Naive B cell (primary cell): ENCODE measurements around the gene RFLNA. TPM values are rescaled to one million over a fixed set of nuclear protein-coding genes. Genes with fewer than 3 reads are reported as not detected.

Source experiments
- ATAC-seq, 2 donors: fragments of 150-1000 bp; cut with Tn5 transposase; 2 replicates each; pipeline ENCODE4 v1.10.0; 2021; ENCODE audit warnings: low read depth in 2 of 2, mild to moderate bottlenecking in 2 of 2, moderate library complexity in 2 of 2
- DNase-seq: peaks from one replicate; pipeline ENCODE4 v3.0.0; 2022
- H3K27ac Mint-ChIP-seq, 6 donors: one replicate each; pipeline ENCODE4 v1.8.0; 2020 to 2022; ENCODE audit warnings: mild to moderate bottlenecking in 6 of 6, mixed read lengths in 6 of 6, moderate library complexity in 5 of 6, inconsistent platforms in 2 of 6
- H3K27me3 Mint-ChIP-seq, 3 donors: one replicate each; pipeline ENCODE4 v1.8.0; 2021 to 2022; ENCODE audit warnings: mixed read lengths in 3 of 3, mild to moderate bottlenecking in 1 of 3
- H3K36me3 Mint-ChIP-seq, 2 donors: one replicate each; pipeline ENCODE4 v1.8.0; 2020 to 2022; ENCODE audit warnings: mixed read lengths in 2 of 2, inconsistent platforms in 1 of 2, mild to moderate bottlenecking in 1 of 2
- H3K4me1 Mint-ChIP-seq, 3 donors: one replicate each; pipeline ENCODE4 v1.8.0; 2020 to 2022; ENCODE audit warnings: mixed read lengths in 3 of 3, inconsistent platforms in 1 of 3, mild to moderate bottlenecking in 1 of 3, moderate library complexity in 1 of 3
- H3K4me3 Mint-ChIP-seq, 8 donors: one replicate each; pipeline ENCODE4 v1.8.0; 2020 to 2022; ENCODE audit warnings: mild to moderate bottlenecking in 8 of 8, mixed read lengths in 8 of 8, moderate library complexity in 8 of 8, inconsistent platforms in 2 of 8
- H3K9me3 Mint-ChIP-seq, 7 donors: one replicate each; pipeline ENCODE4 v1.8.0; 2020 to 2022; ENCODE audit warnings: mixed read lengths in 7 of 7, mild to moderate bottlenecking in 5 of 7, inconsistent platforms in 2 of 7, moderate library complexity in 1 of 7
- polyA plus RNA-seq, 6 donors: library from polyadenylated mRNA; unstranded; fragments of 300-500 nt; fragmentation: Illumina TruSeq; gene quantifications; one replicate each; pipeline ENCODE4 v1.2.3, GENCODE V29; 2021; ENCODE audit warnings: low read depth in 6 of 6

Gene RFLNA
- polyA plus RNA-seq, 6 donors from 2014 or later = 0.22 TPM; not detected in 5

GRCh38 chr12:124273630-124274029 lies 21.3 kb upstream of the RFLNA start:
- Mint-ChIP-seq H3K4me3 (no peak overlapping the region), H3K4me1 (peaks cover 0 to 6% (median 0%) of the 10 kb centered on the region in 3 donors), H3K27me3 (peaks cover 16 to 45% (median 19%) of the 10 kb centered on the region in 3 donors), H3K27ac (no peak overlapping the region), H3K9me3 (no peaks in the 10 kb centered on the region), H3K36me3 (no peaks in the 10 kb centered on the region)
- no peak for DNase-seq
- ATAC-seq = no peak

- no peak for DNase-seq
- Mint-ChIP-seq H3K27ac (peak overlapping the region in 1 of 6 donors; percentile 7), H3K4me1 (peaks cover 0 to 10% (median 0%) of the 10 kb centered on the region in 3 donors), H3K27me3 (peaks cover 26 to 41% (median 30%) of the 10 kb centered on the region in 3 donors), H3K9me3 (no peaks in the 10 kb centered on the region), H3K36me3 (no peaks in the 10 kb centered on the region), H3K4me3 (no peak overlapping the region)
- no peak for ATAC-seq
Measured at GRCh38 chr12:124276337-124276736, 18.6 kb upstream of the RFLNA start.

GRCh38 chr12:124277394-124278241 lies 17.3 kb upstream of the RFLNA start:
- H3K9me3 Mint-ChIP-seq = no peaks in the 10 kb centered on the region
- no peak overlapping the region for H3K4me3 Mint-ChIP-seq
- no peaks in the 10 kb centered on the region for H3K36me3 Mint-ChIP-seq
- peaks cover 27 to 43% (median 41%) of the 10 kb centered on the region in 3 donors for H3K27me3 Mint-ChIP-seq
- H3K27ac Mint-ChIP-seq = no peak overlapping the region
- peaks cover 0 to 10% (median 0%) of the 10 kb centered on the region in 3 donors for H3K4me1 Mint-ChIP-seq
- ATAC-seq (no peak), DNase-seq (no peak)

DNA sequence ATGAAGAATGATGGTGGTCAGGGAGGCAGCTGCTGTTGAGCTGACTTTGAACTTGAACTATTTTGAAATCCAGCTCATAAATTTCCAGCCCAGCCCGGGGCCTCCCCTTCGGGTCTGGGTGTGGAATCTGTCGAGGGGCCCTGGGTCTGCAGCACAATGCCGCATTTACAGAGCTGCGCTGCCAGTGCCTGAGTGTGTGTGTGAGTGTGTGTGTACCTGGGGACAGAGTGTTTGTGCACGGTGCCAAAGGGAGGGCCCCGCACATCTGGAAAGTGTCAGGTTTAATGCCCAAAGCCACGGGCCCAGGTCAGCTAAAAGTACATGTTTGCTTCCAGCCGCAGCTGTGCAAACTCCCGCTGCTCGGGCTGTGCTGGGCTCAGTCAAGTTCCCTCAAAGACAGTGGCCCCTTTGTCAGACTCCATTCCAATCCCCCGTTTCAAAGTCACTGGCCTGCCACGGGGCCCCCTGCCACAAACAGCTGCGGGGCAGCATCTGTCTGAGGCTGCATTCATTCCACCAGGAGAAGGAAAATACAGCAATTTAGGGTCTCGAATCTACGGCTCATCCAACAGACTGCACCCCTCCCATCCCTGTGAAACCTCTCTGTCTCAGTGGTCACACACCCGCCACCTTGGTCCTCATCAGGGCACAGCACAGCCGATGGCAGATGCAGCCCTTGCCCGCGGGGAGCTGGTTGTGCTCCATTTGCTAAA lies 16.3 kb upstream of the RFLNA start:
- H3K4me1 Mint-ChIP-seq = peaks cover 0 to 10% (median 0%) of the 10 kb centered on the region in 3 donors
- ATAC-seq (no peak), DNase-seq (no peak)
- H3K27ac Mint-ChIP-seq = no peak overlapping the region
- peaks cover 27 to 52% (median 41%) of the 10 kb centered on the region in 3 donors for H3K27me3 Mint-ChIP-seq
- no peaks in the 10 kb centered on the region for H3K9me3 Mint-ChIP-seq
- H3K36me3 Mint-ChIP-seq = no peaks in the 10 kb centered on the region
- no peak overlapping the region for H3K4me3 Mint-ChIP-seq

DNA sequence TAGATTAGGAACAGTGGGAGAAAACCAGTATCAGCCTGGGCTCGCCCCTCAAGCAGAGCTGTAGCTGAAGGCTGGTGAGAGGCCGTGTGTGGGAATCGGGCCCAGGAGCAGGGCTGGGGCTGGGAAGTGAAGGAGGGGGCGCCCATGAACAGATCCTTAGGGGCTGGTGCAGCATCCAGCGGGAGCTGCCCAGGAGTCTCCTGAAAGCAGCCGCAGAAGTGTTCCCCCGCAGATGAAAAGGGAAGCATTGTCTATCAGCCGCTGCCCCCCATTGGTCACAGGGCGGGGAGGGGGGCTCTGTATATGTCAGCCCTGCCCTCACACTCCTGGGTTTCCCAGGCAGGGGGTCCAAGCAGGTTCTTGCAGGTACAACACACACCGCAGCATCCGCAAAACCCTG lies 15.6 kb upstream of the RFLNA start:
- ATAC-seq = no peak
- peaks cover 0 to 2% of the 10 kb centered on the region in 2 donors for H3K36me3 Mint-ChIP-seq
- H3K4me3 Mint-ChIP-seq = no peak overlapping the region
- peaks cover 0 to 4% (median 2%) of the 10 kb centered on the region in 7 donors for H3K9me3 Mint-ChIP-seq
- H3K4me1 Mint-ChIP-seq = peaks cover 0 to 10% (median 0%) of the 10 kb centered on the region in 3 donors
- H3K27ac Mint-ChIP-seq = no peak overlapping the region
- no peak for DNase-seq
- peaks cover 31 to 56% (median 43%) of the 10 kb centered on the region in 3 donors for H3K27me3 Mint-ChIP-seq

- peaks cover 3 to 10% (median 8%) of the 10 kb centered on the region in 7 donors for H3K9me3 Mint-ChIP-seq
- peak overlapping the region in 1 of 8 donors; percentile 29 for H3K4me3 Mint-ChIP-seq
- no peak overlapping the region for H3K27ac Mint-ChIP-seq
- ATAC-seq (no peak), DNase-seq (no peak)
- H3K36me3 Mint-ChIP-seq = peaks cover 0 to 8% of the 10 kb centered on the region in 2 donors
- peaks cover 31 to 61% (median 46%) of the 10 kb centered on the region in 3 donors for H3K27me3 Mint-ChIP-seq
- peaks cover 0 to 10% (median 0%) of the 10 kb centered on the region in 3 donors for H3K4me1 Mint-ChIP-seq
Measured at GRCh38 chr12:124279846-124280360, 15.0 kb upstream of the RFLNA start.

GRCh38 chr12:124281309-124281708 lies 13.6 kb upstream of the RFLNA start:
- H3K36me3 Mint-ChIP-seq = peaks cover 0 to 22% of the 10 kb centered on the region in 2 donors
- peaks cover 21 to 69% (median 47%) of the 10 kb centered on the region in 3 donors for H3K27me3 Mint-ChIP-seq
- H3K9me3 Mint-ChIP-seq = peaks cover 11 to 21% (median 18%) of the 10 kb centered on the region in 7 donors
- H3K4me3 Mint-ChIP-seq = no peak overlapping the region
- no peak overlapping the region for H3K27ac Mint-ChIP-seq
- ATAC-seq = no peak
- DNase-seq = no peak
- peaks cover 0 to 10% (median 0%) of the 10 kb centered on the region in 3 donors for H3K4me1 Mint-ChIP-seq

- ATAC-seq = no peak
- H3K4me3 Mint-ChIP-seq = no peak overlapping the region
- peaks cover 11 to 21% (median 18%) of the 10 kb centered on the region in 7 donors for H3K9me3 Mint-ChIP-seq
- no peak overlapping the region for H3K27ac Mint-ChIP-seq
- peaks cover 22 to 73% (median 43%) of the 10 kb centered on the region in 3 donors for H3K27me3 Mint-ChIP-seq
- peaks cover 0 to 5% (median 0%) of the 10 kb centered on the region in 3 donors for H3K4me1 Mint-ChIP-seq
- no peak for DNase-seq
- H3K36me3 Mint-ChIP-seq = peaks cover 0 to 24% of the 10 kb centered on the region in 2 donors
Measured at GRCh38 chr12:124282287-124282686, 12.6 kb upstream of the RFLNA start.

- H3K9me3 Mint-ChIP-seq = peaks cover 11 to 29% (median 18%) of the 10 kb centered on the region in 7 donors
- H3K4me3 Mint-ChIP-seq = no peak overlapping the region
- no peak overlapping the region for H3K27ac Mint-ChIP-seq
- H3K36me3 Mint-ChIP-seq = peaks cover 0 to 24% of the 10 kb centered on the region in 2 donors
- H3K27me3 Mint-ChIP-seq = peaks cover 28 to 67% (median 41%) of the 10 kb centered on the region in 3 donors
- DNase-seq = no peak
- ATAC-seq = no peak
- H3K4me1 Mint-ChIP-seq = peaks cover 0 to 5% (median 0%) of the 10 kb centered on the region in 3 donors
Measured at GRCh38 chr12:124283326-124283725, 11.6 kb upstream of the RFLNA start.

DNA sequence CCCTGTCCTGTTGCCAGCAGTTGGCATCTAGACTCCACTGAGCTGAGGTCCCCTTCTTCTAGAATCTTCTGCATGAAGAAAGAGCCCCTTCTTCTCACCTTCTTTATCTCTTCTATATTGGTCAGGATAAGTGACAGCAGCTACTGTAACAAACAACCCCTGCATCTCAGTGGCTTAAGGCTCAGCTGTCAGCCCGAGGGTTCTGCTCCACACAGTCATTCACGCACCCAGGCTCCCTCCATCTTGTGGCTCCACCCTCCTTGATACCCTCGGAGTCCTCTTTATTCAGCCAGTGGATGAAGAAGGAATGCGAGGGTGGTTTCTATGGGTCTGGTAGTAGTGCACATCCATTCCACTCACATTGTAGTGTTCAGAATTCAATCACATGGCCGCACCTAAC lies 10.5 kb upstream of the RFLNA start:
- Mint-ChIP-seq H3K27ac (no peak overlapping the region), H3K9me3 (peaks cover 11 to 29% (median 18%) of the 10 kb centered on the region in 7 donors), H3K4me1 (no peaks in the 10 kb centered on the region), H3K36me3 (peaks cover 0 to 24% of the 10 kb centered on the region in 2 donors), H3K4me3 (no peak overlapping the region), H3K27me3 (peaks cover 29 to 63% (median 39%) of the 10 kb centered on the region in 3 donors)
- no peak for DNase-seq
- ATAC-seq = no peak

DNA sequence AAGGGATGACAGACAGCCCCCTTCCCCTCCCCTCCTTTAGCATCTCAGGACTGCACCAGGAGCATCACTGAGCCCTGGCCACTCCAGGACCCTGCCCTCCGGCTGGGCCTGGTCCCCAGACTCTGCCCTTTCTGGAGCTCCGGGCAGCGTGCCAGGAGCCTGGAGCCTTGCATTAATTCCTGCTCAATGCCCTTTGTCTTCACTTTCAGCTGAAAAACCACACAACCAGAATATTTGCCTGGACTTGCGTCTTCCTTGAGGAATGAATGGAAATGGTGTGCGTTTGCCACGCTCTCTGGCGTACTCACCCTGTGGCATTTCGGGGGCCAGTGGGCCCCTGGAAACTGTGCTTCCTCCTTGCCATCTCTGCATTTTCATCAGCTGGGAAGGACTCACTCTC lies 8.5 kb upstream of the RFLNA start:
- ATAC-seq (no peak), DNase-seq (no peak)
- Mint-ChIP-seq H3K4me3 (no peak overlapping the region), H3K4me1 (no peaks in the 10 kb centered on the region), H3K27me3 (peaks cover 32 to 56% (median 37%) of the 10 kb centered on the region in 3 donors), H3K36me3 (peaks cover 0 to 24% of the 10 kb centered on the region in 2 donors), H3K27ac (peak overlapping the region in 1 of 6 donors; percentile 61), H3K9me3 (peaks cover 11 to 29% (median 18%) of the 10 kb centered on the region in 7 donors)

DNA sequence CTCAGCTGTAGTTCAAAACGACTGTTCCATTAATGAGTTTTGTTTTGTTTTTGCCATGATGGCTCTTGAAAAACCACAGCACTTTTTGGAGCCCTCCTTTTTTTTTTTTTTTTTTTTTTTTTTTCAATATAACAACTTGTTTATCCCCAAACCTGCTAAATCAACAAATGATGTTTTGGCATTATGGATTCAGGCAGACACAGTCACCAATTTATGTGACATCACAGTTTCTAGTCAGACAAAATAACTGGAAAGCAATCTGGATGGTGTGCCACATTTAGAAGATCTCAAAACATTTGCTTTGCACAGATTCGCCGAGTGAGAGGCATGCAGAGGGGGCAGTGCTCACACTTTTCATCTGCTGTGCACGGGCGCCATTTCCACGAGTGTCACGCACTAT lies 7.9 kb upstream of the RFLNA start:
- H3K27ac Mint-ChIP-seq = no peak overlapping the region
- ATAC-seq (no peak), DNase-seq (no peak)
- peaks cover 0 to 24% of the 10 kb centered on the region in 2 donors for H3K36me3 Mint-ChIP-seq
- H3K27me3 Mint-ChIP-seq = peaks cover 28 to 50% (median 42%) of the 10 kb centered on the region in 3 donors
- peaks cover 11 to 29% (median 18%) of the 10 kb centered on the region in 7 donors for H3K9me3 Mint-ChIP-seq
- no peak overlapping the region for H3K4me3 Mint-ChIP-seq
- H3K4me1 Mint-ChIP-seq = no peaks in the 10 kb centered on the region
